Activated CD8-positive, alpha-beta T cell treated with anti-CD3 and anti-CD28 coated beads for 36 hours (primary cell): ENCODE data around the gene KCNJ6. TPM values are rescaled to one million over a fixed set of nuclear protein-coding genes. Genes with fewer than 3 reads are reported as not detected.

ENCODE experiments used
- ATAC-seq: fragments of 200-7000 bp; cut with Tn5 transposase; one replicate; pipeline ENCODE4 v1.10.0; 2021; ENCODE audit warnings: mild to moderate bottlenecking, moderate library complexity
- CTCF ChIA-PET: fragments of 350-600 bp; sonication (Branson Sonifier 250); formaldehyde crosslinking; loops from one replicate; lab custom pipeline; 2021; ENCODE audit warnings: antibody characterized with exemption; lab: Charles Lee
- POLR2A ChIA-PET: fragments of 350-600 bp; sonication (Branson Sonifier 250); formaldehyde crosslinking; loops from one replicate; lab custom pipeline; 2021; ENCODE audit warnings: antibody characterized with exemption; lab: Charles Lee
- DNase-seq: peaks from one replicate; pipeline ENCODE4 v3.0.0-alpha.2; 2020
- H3K27ac Mint-ChIP-seq: one replicate; pipeline ENCODE4 v1.8.0; 2021; ENCODE audit warnings: mild to moderate bottlenecking, mixed read lengths
- H3K27me3 Mint-ChIP-seq: one replicate; pipeline ENCODE4 v1.8.0; 2021; ENCODE audit warnings: mixed read lengths
- H3K36me3 Mint-ChIP-seq: one replicate; pipeline ENCODE4 v1.8.0; 2021; ENCODE audit warnings: low read depth, mixed read lengths
- H3K4me1 Mint-ChIP-seq: one replicate; pipeline ENCODE4 v1.8.0; 2021; ENCODE audit warnings: low read depth, mixed read lengths
- H3K4me3 Mint-ChIP-seq: one replicate; pipeline ENCODE4 v1.8.0; 2021; ENCODE audit warnings: mild to moderate bottlenecking, moderate library complexity, mixed read lengths
- H3K9me3 Mint-ChIP-seq: one replicate; pipeline ENCODE4 v1.8.0; 2021; ENCODE audit warnings: mixed read lengths
- intact Hi-C: fragments of 100-400 bp; cut with micrococcal nuclease; formaldehyde crosslinking; loops from one replicate; pipeline ENCODE4 v1.10.0; 2022
- total RNA-seq, 2 experiments: library from RNA; stranded (reverse); gene quantifications; one replicate each; pipeline ENCODE4 v1.2.3, GENCODE V29; 2021
- TF ChIP-seq, protein P1 (sequence below): fragments of 200-600 bp; IDR thresholded peaks from one replicate; pipeline ENCODE4 v1.8.0; 2022; ENCODE audit warnings: antibody characterized with exemption, mild to moderate bottlenecking

KCNJ6 gene
- total RNA-seq, 2 experiments from 2014 or later: not detected

DNA sequence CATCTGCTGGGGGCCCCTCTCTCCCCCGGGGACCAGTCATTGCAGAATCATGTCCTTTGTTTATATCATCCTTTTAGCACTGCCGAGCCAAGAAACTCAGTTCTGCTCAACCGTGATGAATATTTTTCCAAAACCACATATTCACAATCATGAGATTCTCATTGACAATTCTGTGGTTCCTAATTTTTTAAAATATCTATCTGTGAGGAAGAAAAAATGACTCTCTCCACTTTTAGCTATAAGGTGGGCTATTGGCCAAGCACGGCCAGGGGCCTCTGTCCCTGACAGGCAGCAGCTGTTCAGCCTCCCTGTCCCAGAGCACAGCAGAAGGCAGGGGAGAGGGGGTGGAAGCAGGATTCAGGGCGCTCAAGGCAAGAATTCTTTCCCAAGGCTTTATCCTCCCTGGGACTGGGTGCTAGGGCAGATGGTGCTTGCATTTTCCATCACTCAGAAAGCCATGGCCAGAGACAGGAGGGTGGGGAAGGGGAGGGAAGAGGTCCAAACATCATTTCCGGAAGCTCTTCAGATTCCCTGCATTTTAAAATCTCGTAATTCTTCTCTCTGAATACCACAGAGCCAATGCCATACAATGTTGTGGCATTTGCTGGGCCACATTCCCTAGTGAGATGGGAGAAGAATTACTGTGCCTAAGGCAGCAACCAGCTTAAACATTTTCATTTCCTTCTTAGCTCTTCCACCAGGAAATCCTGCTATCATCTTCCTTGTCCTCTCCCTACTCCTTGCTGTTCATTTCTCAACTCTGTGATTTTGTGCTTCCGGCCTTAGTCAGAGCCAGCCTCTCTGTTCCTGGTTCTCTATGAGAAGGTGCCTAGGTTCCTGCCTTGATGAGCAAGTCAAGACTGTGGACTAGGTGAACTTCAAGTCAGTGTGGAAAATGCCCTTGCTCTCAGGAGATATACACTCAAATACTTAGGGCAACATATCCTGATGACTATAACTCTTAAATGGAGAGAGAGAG, 60.3 kb downstream of the KCNJ6 start:
- no peak for DNase-seq
- Mint-ChIP-seq H3K9me3 (peaks cover 2% of the 10 kb centered on the region), H3K27me3 (peaks cover 8% of the 10 kb centered on the region), H3K4me3 (no peak overlapping the region), H3K36me3 (no peaks in the 10 kb centered on the region), H3K4me1 (no peaks in the 10 kb centered on the region), H3K27ac (no peak overlapping the region)
- intact Hi-C loops: no loop called here
- POLR2A ChIA-PET: no interaction called here
- CTCF ChIA-PET: no interaction called here
- ATAC-seq: no peak
- TF ChIP-seq, protein P1, sequence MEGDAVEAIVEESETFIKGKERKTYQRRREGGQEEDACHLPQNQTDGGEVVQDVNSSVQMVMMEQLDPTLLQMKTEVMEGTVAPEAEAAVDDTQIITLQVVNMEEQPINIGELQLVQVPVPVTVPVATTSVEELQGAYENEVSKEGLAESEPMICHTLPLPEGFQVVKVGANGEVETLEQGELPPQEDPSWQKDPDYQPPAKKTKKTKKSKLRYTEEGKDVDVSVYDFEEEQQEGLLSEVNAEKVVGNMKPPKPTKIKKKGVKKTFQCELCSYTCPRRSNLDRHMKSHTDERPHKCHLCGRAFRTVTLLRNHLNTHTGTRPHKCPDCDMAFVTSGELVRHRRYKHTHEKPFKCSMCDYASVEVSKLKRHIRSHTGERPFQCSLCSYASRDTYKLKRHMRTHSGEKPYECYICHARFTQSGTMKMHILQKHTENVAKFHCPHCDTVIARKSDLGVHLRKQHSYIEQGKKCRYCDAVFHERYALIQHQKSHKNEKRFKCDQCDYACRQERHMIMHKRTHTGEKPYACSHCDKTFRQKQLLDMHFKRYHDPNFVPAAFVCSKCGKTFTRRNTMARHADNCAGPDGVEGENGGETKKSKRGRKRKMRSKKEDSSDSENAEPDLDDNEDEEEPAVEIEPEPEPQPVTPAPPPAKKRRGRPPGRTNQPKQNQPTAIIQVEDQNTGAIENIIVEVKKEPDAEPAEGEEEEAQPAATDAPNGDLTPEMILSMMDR: no peak

DNA sequence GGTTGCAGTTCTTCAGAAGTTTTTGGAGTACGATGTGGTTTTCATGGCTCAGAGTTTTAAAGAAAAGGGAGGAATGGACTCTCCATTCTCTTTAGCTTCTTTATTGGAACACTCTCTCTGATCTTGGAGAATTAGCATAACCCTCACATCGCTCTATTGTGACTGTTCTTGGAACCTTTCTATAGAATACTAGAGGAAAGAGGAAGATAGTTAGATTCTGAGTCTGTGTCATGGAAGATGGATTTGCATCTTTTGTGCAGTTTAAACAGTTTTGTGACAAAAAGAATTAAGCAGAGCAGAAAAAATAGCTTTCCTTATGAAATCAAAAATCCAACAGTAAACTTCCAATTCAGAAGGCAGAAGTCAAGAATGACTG, 61.0 kb downstream of the KCNJ6 start:
- H3K4me1 Mint-ChIP-seq: no peaks in the 10 kb centered on the region

DNA sequence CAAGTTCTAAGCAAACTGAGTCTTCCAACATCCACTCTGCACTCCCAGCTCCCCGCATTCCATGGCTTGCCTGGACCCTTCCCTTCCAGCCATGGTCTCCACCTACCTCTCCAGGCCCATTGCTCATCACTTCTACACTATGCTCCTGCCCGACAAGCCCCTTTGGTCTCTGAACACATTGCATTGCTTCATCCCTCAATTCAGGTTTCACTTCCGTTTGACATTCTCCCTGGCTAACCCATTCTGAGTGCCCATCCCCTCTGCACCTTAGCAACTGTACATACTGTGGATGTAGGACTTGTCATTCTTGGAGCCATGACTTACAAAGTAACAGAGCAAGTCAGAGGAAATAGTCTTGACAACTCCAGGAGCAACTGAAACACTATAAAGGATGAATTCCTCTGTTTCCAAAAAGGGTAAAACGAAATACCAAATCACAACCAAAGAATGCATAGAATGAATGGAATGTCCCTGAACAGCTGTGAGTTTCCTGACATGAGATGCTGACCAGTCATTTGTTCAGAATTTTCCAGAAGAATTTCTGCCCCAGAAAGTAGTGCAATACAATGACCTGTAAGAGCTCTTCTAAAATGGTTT, 66.7 kb downstream of the KCNJ6 start:
- intact Hi-C loops: no loop called here
- POLR2A ChIA-PET: no interaction called here
- H3K9me3 Mint-ChIP-seq: peaks cover 2% of the 10 kb centered on the region

More for the DNA sequence above, 61.0 kb downstream of the KCNJ6 start:
- no peaks in the 10 kb centered on the region for H3K36me3 Mint-ChIP-seq
- DNase-seq (no peak), ATAC-seq (no peak)
- TF ChIP-seq, protein P1: no peak
- H3K4me3 Mint-ChIP-seq: no peak overlapping the region
- intact Hi-C loops: no loop called here
- H3K27ac Mint-ChIP-seq: no peak overlapping the region
- peaks cover 2% of the 10 kb centered on the region for H3K9me3 Mint-ChIP-seq
- POLR2A ChIA-PET: no interaction called here
- H3K27me3 Mint-ChIP-seq: peaks cover 8% of the 10 kb centered on the region
- CTCF ChIA-PET: no interaction called here

GRCh38 chr21:37848721-37849490, 67.4 kb downstream of the KCNJ6 start:
- Mint-ChIP-seq H3K4me1 (no peaks in the 10 kb centered on the region), H3K36me3 (no peaks in the 10 kb centered on the region), H3K9me3 (peaks cover 2% of the 10 kb centered on the region), H3K27me3 (peaks cover 12% of the 10 kb centered on the region), H3K4me3 (no peak overlapping the region), H3K27ac (no peak overlapping the region)
- no peak for DNase-seq
- POLR2A ChIA-PET: interaction anchor here (0.6 kb wide), 1 partner anchor 9 kb away, joined by 3 read pairs; no protein-coding TSS in a partner anchor
- ATAC-seq: no peak
- intact Hi-C loops: no loop called here
- TF ChIP-seq, protein P1: no peak
- CTCF ChIA-PET: no interaction called here

More for the DNA sequence above, 66.7 kb downstream of the KCNJ6 start:
- DNase-seq (no peak), ATAC-seq (no peak)
- Mint-ChIP-seq H3K4me1 (no peaks in the 10 kb centered on the region), H3K27ac (no peak overlapping the region), H3K36me3 (no peaks in the 10 kb centered on the region), H3K27me3 (peaks cover 12% of the 10 kb centered on the region), H3K4me3 (no peak overlapping the region)
- CTCF ChIA-PET: no interaction called here
- TF ChIP-seq, protein P1: no peak
